GM19238 (cell line): Measurements from ENCODE around the gene VSTM5.

ENCODE experiments used
- DNase-seq: peaks from one replicate; pipeline ENCODE4 v3.0.0; 2011; ENCODE audit warnings: low spot score; ENCODE audit not compliant: insufficient read length

VSTM5 gene

DNA sequence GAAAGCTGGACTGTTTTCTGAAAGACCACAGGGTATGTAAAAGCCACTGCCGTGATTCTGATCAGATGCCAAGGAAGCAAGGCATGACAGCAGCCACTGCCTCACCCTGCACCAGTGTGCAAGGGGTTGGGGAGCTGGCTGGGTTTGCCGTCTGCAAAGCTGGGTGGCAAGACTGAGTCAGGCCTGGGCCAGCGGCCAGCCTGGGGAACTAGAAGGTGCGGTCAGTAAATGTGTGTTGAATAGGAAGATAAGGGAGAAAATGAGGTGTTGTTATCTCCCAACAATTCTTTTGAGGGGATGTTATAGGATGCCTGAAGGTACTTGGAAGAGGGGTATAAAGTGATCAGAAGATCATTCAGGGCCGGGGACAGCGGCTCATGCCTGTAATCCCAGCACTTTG lies 8.0 kb downstream of the VSTM5 start:
- DNase-seq, result no peak

DNA sequence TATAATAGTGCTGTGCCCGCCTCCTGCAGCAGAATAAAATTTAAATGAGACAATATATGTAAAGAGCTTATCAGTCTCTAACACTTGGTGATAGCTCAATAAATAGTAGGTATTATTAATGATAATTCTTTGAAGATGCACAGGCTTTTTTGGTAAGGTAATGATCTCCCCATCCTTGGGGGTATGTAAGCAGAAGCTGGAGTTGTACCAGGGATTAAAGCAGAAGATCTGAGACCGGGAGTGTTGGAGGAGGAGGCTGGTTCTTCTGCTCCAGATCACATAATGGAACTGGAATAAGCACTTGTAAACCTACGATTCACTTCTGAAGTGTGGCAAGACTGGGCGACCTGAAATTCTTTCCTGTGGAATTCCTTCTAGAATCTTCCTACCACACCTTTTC lies 8.4 kb downstream of the VSTM5 start:
- no peak for DNase-seq

DNA sequence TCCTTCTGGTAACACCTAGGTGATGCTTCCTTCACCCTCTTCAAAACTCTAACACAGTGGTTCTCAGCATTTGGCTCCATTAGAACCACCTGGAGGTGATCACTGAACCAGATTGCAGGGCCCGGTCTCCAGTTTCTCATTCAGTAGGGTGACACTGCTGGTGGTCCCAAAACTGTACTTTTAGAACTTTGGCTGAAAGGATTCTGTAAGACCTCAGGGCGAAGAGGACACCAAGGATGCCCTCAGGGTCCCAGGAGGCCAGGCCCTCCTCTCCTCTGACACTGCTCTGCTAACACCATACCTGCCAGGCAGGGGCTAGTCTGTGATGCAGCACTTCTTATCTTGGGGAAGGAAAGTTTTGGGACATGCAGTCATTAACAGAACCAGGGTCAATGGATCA lies 9.0 kb downstream of the VSTM5 start:
- no peak for DNase-seq

DNA sequence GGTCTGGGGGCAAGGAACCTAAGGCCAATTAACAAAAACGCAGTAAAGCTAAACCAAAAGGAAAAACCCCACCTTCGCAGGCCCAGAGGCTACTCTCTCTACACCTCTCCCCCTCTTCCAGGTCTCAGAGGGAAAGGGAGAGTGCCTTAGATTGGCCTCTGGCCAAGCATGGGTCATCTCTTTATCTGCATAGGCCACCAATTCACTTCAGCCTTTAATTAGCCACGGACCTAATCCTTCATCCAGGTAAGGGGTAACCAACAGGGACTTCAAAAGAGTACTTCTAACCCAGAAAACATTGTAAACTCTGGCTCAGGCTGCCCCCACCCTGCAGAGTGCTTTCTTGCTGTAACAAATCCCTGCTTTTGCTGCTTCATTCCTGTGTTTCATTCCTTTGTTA lies 9.4 kb downstream of the VSTM5 start:
- no peak for DNase-seq

DNA sequence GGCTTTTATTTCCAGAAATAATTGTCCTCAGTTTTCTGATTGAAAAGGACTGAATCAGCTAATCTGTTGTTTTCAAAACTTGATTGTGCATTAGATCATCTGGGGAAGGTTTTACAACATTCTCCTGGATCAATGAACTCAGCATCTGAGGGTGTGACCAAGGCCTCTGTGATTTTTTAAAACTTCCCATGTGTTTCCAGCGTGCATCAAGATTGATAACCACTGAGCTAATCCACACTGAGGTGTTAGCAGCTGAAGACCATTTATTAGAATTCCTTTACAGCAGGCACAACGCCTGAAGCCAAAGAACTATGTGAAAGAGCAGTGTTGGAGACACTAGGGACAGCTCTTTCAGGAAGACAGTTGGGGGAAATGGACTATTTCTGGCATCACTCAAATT lies 10.2 kb downstream of the VSTM5 start:
- no peak for DNase-seq

DNA sequence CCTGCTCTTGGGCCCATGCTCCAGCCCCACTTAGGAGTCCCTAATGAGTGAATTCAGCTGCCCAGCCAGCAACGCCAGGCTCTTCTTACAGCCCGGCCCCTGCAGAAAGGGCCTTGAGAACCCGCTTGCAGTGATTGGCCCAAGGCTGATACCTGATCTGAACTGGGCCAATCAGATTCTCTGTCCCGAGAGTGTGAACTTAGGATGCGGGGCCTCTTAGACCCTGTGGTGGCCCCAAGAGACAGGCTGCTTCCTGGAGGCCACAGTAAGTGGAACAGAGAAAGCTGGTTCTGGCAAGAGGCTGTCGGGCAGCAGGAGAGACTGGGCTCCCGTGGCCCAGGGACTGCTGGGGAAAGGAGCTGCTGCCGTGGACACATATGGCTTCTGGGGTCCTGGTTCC lies 11.5 kb downstream of the VSTM5 start:
- no peak for DNase-seq

DNA sequence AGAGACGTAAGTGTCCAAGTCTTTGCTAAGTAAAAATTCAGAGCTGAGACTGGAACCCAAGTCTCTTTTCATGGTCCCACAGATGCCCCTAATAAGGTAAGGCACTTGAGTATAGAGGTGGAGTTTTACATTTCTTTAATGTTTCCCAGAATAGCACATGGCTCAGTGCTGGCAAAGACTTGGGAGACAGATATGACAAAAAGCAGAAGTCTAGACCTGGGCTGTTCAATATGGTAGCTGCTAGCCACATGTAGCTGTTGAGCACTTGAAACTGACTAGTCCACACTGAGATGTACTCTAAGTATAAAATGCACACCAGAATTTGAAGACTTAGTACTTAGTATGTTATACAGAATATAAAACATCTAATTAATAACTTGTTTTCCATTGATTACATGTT lies 17.6 kb downstream of the VSTM5 start:
- no peak for DNase-seq

DNA sequence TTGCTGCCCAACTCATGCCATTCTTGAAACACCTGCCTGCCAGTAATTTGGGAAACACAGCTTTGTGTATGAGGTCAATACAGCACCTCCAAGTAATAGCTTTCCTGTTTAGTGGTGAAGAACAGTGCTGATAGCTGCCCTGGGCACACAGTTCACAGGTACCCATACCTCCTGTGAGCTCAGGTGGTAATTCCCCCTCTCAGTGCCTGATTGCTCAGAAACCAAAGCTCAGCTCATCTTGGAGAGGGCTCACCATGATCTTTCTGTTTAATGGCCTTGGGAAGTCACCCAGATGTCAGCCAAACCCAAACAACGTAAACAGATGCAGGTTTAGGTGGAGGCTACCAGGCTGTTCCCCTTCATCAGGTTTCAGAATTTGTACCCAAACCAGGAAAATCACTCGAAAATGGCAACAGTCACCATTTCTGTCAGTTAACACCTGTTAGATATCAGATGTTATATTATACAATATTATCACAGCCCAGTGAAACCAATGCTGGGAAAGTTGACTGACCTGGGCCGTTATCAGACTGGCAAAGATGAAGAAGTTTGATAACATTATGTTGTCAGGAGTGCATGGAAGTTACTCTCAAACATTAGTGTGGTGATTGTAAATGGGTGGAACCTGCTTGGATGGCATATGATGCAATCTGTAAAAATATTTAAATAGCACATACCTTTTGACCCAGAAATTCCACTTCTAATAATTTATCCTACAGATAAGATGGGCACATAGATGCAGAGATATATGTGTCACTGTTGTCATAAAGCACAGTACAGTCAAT lies 18.9 kb downstream of the VSTM5 start:
- DNase-seq, result no peak

DNA sequence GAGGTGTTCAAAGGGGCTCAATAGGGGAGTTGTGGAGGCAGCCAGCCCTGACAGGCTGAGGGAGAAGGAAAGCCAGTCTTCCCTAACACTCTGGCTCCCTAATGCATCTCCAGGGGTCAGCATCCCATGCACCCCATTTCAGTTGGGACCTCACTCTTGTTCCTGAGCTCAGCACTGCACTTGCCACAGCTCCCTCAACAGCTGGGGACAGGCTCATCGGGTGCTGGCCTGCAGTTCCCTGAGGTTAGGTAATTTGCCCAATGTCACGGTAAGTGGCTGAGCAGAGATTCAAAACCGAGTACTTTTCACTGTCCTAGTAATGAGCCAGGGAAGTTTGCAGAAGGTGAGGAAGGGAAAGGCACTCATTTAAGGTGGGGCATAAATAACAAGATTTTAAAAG lies 20.8 kb downstream of the VSTM5 start:
- no peak for DNase-seq

DNA sequence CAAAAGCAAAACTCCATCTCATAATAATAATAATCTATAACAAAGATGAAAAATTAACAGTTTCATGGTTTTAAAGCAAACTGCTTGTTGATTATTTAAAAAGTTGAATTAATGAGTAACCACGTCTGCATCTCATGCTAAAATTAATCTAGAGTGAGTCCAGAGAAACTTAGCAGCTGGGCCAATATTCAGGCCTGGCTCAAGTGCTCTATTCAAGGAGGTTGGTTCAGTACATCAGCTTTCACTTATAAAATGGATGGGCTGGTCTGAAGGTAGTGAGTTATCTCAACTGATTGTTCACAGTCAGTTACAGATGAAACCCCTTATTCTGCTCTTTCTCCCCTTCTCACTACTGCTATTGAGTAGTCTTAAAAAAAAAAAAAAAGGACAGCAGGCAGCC lies 23.1 kb downstream of the VSTM5 start:
- no peak for DNase-seq

DNA sequence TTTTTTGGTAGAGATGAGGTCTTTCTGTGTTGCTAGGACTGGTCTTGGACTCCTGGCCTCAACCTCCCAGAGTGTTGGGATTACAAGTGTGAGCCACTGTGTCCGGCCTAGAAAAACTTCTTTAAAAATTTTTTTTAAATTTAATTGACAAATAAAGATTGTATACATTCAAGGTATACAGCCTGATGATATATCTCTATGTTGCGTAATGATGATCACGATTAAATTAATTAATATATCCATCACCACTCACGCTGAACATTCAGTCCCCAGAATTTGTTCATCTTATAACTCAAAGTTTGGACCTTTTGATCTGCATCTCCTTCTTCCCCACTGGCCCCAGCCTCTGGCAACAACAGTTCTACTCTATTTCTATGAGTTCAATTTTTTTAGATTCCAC lies 27.2 kb downstream of the VSTM5 start:
- DNase-seq, result no peak

DNA sequence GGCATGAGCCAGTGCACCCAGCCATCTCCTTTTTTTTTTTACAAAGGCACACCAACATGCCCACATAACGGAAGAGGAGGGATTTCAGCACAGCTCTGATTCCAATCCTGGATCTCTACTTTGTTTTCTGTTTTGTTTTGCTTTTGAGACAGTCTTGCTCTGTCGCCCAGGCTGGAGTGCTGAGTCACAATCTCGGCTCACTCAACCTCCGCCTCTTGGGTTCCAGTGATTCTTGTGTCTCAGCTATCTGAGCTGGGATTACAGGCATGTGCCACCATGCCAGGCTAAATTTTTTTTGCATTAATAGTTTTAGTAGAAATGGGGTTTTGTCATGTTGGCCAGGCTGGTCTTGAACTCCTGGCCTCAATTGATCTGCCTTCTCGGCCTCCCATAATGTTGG lies 28.1 kb downstream of the VSTM5 start:
- DNase-seq, result no peak

DNA sequence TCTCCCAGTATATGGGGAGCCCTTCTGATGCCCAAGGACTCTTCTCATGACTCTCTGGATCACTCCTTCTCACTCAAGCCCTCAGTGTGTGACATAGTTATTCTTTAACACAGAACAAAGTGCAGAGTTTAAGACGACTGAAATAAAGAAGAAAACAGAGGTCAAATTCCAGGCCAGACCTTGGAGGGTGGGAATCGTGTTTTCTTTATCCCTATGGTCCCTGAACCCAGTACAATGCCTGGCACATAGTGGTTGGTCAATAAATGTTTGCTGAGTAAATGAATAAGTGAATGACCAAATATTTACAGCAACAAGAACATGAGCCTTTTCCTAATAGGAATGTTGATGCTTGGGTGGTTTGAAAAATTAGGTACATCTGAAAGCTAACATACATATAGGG lies 28.8 kb downstream of the VSTM5 start:
- DNase-seq, result no peak

DNA sequence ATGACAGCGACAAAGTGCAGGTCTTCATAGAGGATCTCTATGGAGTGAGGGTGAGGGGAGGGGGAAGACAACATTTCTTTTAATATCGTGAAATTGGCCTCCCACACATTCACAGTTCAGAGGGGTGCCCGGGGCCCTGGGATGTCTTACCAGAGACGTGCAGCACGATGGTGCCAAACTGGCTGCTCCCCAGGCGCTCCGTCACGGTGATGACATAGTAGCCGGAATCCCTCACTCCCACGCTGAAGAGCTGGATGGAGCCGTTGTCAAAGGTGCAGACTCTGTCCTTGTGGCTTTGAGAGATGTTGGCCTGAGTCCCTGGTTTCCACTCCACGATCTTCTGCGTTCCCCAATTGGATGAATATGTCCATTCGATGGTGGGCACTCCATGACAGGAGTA lies 29.6 kb downstream of the VSTM5 start:
- no peak for DNase-seq

DNA sequence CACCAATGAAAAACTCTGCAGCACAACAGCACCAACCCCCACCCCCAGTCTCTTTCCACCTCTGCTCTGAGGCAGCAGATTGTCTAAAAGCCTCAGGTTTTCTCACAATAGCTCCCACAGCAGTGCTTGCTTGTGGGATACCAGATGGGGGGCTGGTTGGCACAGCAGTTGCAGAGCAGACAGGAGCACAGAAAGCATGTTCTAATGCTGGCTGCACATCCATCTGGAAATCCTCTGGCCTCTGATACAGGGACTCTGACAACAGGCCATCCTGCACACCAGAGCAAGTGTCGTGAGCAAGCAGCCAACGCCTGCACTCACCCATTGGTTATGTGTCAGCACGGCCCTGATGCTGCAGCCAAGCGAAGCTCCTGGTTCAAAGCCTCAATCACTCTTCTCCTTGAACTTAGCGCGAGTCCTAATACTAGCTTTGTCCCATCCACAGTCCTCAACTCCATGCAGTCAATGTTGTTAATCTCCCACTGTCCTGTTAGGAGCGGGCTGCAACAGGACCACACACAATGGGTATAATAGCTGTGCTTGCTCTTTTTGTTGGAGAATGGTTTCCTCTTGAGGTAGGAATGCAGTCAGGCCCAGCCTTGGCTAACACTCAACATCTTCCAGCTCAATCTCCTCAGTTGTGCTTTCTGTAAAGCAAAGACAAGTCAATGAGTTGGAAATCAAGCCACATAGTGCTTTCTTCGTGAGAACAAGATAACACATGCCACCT lies 30.3 kb downstream of the VSTM5 start:
- no peak for DNase-seq

DNA sequence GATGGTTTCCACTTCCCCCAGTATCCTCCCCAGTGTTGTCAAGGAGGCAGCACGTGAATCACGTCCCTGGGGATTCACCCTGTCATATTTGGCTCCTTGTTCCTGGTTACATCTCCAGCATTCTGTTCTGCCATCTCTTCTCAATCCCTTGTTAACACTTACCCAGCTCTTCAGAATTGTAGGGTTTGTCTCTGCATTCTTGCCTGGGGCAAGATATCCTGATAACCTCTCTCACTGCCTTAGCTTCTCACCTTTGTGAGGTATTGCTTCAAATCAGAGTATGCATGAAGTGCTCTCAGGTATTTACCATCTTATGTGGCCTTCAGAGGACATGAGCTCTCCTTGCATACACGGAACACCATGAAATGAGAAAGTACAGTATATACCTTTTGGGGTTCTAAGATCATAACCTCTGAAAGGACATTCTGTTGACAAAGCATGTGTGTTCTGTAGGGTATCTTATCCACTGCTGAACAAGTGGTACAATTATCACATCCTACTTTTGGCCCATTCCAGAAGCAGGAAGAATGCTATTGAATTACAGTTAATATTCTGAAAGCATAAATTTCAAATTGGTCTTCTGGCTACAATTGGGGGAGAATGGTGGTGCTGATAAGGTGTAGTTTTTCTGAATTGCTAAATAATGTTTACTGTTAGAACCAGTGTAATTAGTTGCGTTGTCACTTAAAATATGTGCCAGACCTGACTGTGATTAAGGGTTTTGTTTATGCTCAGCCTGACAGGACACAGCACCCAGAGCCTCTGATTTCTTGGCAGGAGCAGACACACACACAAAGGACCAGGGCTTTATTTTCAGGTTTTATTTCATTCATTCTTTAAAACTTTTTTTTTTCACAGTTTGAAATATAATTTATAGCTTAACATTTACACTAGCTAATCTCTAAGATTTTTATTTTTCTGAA lies 32.7 kb downstream of the VSTM5 start:
- DNase-seq, result no peak

DNA sequence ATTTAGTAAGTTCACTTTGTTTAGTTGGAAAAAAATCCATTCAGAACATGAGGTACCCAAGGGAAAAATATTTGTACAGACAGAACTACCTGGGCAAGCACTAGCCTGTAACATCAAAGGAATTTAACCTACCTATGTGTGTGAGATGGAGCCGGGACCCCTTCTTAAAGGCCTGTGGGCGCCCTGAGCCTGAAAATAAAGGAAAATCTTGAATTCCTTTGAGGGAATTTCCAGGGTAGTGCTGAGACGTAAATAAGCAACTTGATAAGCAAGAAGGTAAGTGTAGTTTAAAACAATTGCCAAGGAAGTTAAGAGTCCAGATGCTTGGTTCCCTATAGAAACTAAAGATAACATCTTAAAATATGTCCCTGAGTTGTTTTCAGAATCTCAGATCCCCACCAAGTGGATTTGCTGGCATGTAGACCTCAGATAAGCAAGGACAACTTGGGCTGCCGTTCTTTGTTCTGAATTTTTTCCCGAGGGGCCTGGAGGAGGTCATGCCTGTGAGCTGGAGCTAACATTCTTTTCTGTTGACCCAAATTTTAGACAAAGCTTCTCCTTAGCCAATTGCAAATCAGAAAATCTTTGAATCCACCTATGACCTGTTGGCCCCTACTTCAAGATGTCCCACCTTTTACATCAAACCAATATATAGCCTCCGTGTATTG lies 35.3 kb downstream of the VSTM5 start:
- no peak for DNase-seq

DNA sequence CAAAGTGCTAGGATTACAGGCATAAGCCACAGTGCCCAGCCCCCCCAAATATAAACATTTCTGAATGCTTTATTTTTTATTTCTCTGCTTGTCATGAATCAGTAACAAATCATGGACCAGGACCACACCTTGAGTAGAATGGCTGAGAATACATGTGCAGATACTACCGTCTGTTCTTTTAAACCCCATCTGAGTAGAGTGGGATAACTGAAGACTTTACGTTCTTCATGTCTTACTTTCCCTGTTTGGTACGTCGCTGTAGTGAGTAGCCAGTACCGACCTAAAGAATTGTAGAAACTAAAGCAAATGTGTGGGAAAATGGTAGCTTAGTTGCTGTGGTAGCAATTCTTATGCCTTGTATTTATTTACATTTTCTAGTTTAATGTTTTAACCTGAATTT lies 36.4 kb downstream of the VSTM5 start:
- no peak for DNase-seq

DNA sequence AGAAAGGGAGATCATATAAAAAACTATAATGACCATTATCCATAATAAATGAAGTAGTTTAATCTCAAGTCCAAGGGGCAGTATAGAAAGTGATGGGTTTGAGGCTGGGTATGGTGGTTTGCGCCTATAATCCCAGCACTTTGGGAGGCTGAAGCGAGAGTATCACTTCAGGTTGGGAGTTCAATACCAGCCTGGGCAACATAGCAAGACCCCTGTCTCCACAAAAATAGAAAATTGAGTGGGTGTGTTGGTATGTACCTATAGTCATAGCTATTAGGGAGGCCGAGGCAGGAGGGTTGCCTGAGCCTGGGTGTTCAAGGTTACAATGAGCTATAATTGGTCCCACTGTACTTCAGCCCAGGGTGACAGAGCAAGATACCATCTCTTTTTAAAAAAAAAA lies 42.4 kb downstream of the VSTM5 start:
- DNase-seq, result no peak

DNA sequence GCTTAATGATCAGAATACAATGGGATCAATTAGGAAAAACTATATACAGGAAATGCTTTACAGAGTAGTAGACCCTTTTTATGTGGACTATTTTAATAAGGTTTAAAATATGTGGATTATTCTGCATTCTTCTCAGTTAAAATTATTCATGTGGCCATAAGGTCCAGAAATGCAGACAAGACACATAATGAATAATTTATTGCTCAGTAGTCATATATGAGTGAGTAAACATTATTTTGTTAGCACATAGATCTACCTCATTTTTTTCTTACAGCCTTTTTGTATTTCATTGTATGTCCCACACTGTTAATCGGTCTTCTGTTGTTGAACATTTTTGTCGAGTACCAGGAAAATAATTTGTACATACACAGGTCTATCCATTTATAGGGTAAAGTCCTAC lies 45.5 kb downstream of the VSTM5 start:
- no peak for DNase-seq

DNA sequence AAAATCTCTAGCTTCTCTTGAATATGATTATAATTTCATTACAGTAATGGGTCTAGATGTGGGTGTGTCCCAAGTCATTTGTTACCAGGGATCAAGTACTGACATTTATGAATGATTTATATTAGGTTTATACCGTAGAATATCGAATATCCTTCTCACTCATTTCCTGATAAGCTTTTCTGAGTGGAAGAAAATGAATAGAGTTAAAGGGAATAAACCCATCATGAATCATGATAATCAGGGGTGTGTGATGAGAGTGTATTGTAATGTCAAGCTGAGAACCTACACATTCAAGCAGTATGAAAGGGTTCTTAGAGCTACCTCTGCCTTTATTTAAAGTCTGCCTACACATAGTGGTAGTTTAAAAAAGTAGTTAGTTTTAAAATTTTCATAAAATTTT lies 49.1 kb downstream of the VSTM5 start:
- no peak for DNase-seq
